K562 (cell line): ENCODE data around the gene SPHK2. TPM values are rescaled to one million over a fixed set of nuclear protein-coding genes. Genes with fewer than 3 reads are reported as not detected.

Experiments used
- ATF7 ChIP-seq: fragments of 450-650 bp; IDR thresholded peaks from 2 replicates; pipeline ENCODE4 v1.7.1; 2014; ENCODE audit warnings: mild to moderate bottlenecking, moderate library complexity
- BHLHE40 ChIP-seq: IDR thresholded peaks from 2 replicates; pipeline ENCODE4 v1.6.1; 2011; ENCODE audit warnings: low read length, improper control_type of control experiment
- GTF2F1 ChIP-seq: IDR thresholded peaks from 2 replicates; pipeline ENCODE4 v1.6.1; 2011; ENCODE audit warnings: low read depth, low read length, improper control_type of control experiment
- JUND ChIP-seq, 2 experiments: IDR thresholded peaks; 2 replicates in 1 of 2; 3 replicates in 1 of 2; pipeline ENCODE4 v1.6.1; 2011; ENCODE audit warnings: borderline replicate concordance in 2 of 2, low read depth in 2 of 2, low read length in 2 of 2, improper control_type of control experiment in 1 of 2, missing biosample characterization in 1 of 2, missing genetic modification characterization in 1 of 2, missing genetic modification reagents in 1 of 2
- MAFG ChIP-seq: fragments of 450-650 bp; conservative IDR thresholded peaks from 2 replicates; pipeline ENCODE4 v1.6.1; 2016; ENCODE audit warnings: missing genetic modification characterization, missing compliant biosample characterization
- MCM3 ChIP-seq: fragments of 450-650 bp; IDR thresholded peaks from 2 replicates; pipeline ENCODE4 v1.6.1; 2016
- NFRKB ChIP-seq: fragments of 450-650 bp; IDR thresholded peaks from 2 replicates; pipeline ENCODE4 v1.6.1; 2016; ENCODE audit warnings: low read depth
- NR4A1 ChIP-seq, 2 experiments: fragments of 250-450 bp in 1 of 2; fragments of 450-650 bp in 1 of 2; sonication (Bioruptor Pico) in 1 of 2; IDR thresholded peaks; 2 replicates each; pipeline versions ENCODE4 v1.4.0 to v1.6.1; 2016 to 2020; ENCODE audit warnings: mild to moderate bottlenecking in 2 of 2, missing compliant biosample characterization in 1 of 2, missing genetic modification characterization in 1 of 2, moderate library complexity in 1 of 2
- PTBP1 ChIP-seq: fragments of 200-400 bp; formaldehyde crosslinking; IDR thresholded peaks from 2 replicates; pipeline ENCODE4 v1.6.1; 2017; ENCODE audit warnings: low read depth, low read length
- RB1 ChIP-seq: fragments of 450-650 bp; IDR thresholded peaks from 2 replicates; pipeline ENCODE4 v1.6.1; 2017; ENCODE audit warnings: low read depth, mild to moderate bottlenecking
- RFX1 ChIP-seq: fragments of 450-650 bp; IDR thresholded peaks from 2 replicates; pipeline ENCODE4 v1.6.1; 2016; ENCODE audit warnings: mild to moderate bottlenecking, moderate library complexity
- RFX5 ChIP-seq: IDR thresholded peaks from 2 replicates; pipeline ENCODE4 v1.6.1; 2011; ENCODE audit warnings: low read depth, mild to moderate bottlenecking, improper control_type of control experiment, low read length
- ZNF41 ChIP-seq: fragments of 250-450 bp; sonication (Bioruptor Pico); conservative IDR thresholded peaks from 2 replicates; pipeline ENCODE4 v1.4.0; 2020; ENCODE audit warnings: mild to moderate bottlenecking
- ZNF583 ChIP-seq: fragments of 250-450 bp; sonication (Bioruptor Pico); IDR thresholded peaks from 2 replicates; pipeline ENCODE4 v1.4.0; 2020
- polyA plus RNA-seq, 8 experiments: library from polyadenylated mRNA; depleted of rRNA in 4 of 8; stranded (reverse) in 5 of 8; unstranded in 3 of 8; fragments of >200 nt; fragmentation: Nextera tagmentation in 2 of 8; fragmentation: Illumina TruSeq in 1 of 8; extraction: Ambion mirVana in 2 of 8; extraction: Trizol in 1 of 8; gene quantifications; 2 replicates each; pipeline versions ENCODE4 v1.2.1 to v1.2.3, GENCODE V29; 2011 to 2014; ENCODE audit warnings: inconsistent platforms in 1 of 8, missing spikeins in 1 of 8
- total RNA-seq, 7 experiments: library from RNA; depleted of rRNA in 6 of 7; stranded (reverse); fragments of >200 nt in 6 of 7; fragmentation: Illumina TruSeq in 2 of 7; extraction: Trizol in 2 of 7; gene quantifications; 2 replicates each; pipeline versions ENCODE4 v1.2.1 to v1.2.3, GENCODE V29; 2011 to 2021; ENCODE audit warnings: low replicate concordance in 1 of 7
- TF ChIP-seq, protein P1 (sequence below): fragments of 450-650 bp; IDR thresholded peaks from 2 replicates; pipeline ENCODE4 v1.6.1; 2016
- TF ChIP-seq, protein P2 (sequence below): fragments of 250-450 bp; sonication (Bioruptor Pico); IDR thresholded peaks from 2 replicates; pipeline ENCODE4 v1.5.0; 2020; ENCODE audit warnings: mild to moderate bottlenecking
- TF ChIP-seq, protein P3 (sequence below): fragments of 250-450 bp; sonication (Bioruptor Pico); IDR thresholded peaks from 2 replicates; pipeline ENCODE4 v1.4.0; 2020
- TF ChIP-seq, protein P4 (sequence below), 2 experiments: fragments of 200-800 bp in 1 of 2; sonication (Bioruptor generic) in 1 of 2; sonication (generic) in 1 of 2; formaldehyde crosslinking in 1 of 2; IDR thresholded peaks in 1 of 2; conservative IDR thresholded peaks in 1 of 2; 2 replicates each; pipeline versions ENCODE4 v1.5.0 to v1.6.1; 2016 to 2020; ENCODE audit warnings: missing compliant biosample characterization in 1 of 2, missing genetic modification characterization in 1 of 2, missing genetic modification reagents in 1 of 2

SPHK2 gene
- total and polyA plus RNA-seq, 9 of the 15 experiments (the other 6 are each of a cell fraction or from before 2014, with no cell fraction given), result 0.10 to 15.2 (median 2.9) TPM

DNA sequence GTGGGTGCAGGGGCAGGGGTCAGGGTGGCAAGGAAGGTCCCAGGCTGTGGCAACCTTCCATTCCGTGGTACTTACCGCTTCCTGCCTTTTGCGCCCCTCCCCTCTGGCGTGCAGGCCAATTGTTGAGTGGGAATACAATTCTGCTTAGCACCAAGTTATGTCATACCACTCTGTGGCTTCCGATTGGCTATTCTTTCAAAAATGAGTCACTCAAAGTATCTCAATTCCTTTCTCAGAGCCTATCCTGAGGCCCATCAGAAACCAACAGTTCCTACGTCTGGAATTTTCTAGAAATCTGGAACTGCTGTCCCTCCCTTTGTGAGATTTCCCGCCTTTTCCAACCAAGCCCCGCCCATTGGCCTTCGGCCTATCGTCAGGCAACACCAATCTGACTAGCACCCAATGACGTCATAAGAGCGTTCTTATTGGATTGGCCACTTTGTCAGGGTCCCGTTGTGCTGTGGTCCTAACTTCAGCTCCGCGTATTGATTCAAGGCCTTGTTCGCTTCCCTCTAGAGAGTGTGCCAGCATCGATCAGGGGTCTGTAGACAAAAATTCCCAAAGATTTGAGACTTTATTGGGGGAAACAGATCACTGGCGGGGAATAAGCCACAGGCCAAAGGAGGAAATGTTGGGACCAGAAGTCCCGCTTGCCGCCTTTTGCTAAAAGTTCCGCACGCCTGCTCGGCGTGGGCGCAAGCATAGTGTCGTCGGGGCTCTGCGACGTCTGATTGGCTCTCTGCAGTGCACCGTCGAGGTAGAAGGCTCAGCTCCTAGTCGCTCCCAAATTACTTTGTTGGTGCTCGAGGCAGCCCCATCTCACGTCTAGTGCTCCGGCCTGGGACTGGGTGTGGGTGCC is 41.8 kb downstream of the SPHK2 start (continued):
- TF ChIP-seq, protein P1, sequence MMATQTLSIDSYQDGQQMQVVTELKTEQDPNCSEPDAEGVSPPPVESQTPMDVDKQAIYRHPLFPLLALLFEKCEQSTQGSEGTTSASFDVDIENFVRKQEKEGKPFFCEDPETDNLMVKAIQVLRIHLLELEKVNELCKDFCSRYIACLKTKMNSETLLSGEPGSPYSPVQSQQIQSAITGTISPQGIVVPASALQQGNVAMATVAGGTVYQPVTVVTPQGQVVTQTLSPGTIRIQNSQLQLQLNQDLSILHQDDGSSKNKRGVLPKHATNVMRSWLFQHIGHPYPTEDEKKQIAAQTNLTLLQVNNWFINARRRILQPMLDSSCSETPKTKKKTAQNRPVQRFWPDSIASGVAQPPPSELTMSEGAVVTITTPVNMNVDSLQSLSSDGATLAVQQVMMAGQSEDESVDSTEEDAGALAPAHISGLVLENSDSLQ, result peak; percentile 54
- TF ChIP-seq MAFG (no peak), PTBP1 (no peak), RFX5 (peak; percentile 98), NR4A1 (CRISPR knock-in tag; IDR thresholded peaks at IDR 0.05) (no peak), NR4A1 (tag; IDR thresholded peaks at IDR 0.05) (no peak), ZNF41 (CRISPR knock-in tag) (no peak), BHLHE40 (peak; percentile 67), NFRKB (no peak), MCM3 (no peak), RFX1 (peak; percentile 79), ZNF583 (peak; percentile 64; the same call in 1 of the 2 replicates), RB1 (peak; percentile 99), JUND (IDR thresholded peaks at IDR 0.05; ENCODE audit: borderline replicate concordance, low read depth, low read length) (peak; percentile 94), JUND (tag; IDR thresholded peaks at IDR 0.05; ENCODE audit: borderline replicate concordance, low read depth, low read length) (peak; percentile 92), ATF7 (peak; percentile 100), GTF2F1 (peak; percentile 84; the same call in 1 of the 2 replicates)
- TF ChIP-seq, protein P2, sequence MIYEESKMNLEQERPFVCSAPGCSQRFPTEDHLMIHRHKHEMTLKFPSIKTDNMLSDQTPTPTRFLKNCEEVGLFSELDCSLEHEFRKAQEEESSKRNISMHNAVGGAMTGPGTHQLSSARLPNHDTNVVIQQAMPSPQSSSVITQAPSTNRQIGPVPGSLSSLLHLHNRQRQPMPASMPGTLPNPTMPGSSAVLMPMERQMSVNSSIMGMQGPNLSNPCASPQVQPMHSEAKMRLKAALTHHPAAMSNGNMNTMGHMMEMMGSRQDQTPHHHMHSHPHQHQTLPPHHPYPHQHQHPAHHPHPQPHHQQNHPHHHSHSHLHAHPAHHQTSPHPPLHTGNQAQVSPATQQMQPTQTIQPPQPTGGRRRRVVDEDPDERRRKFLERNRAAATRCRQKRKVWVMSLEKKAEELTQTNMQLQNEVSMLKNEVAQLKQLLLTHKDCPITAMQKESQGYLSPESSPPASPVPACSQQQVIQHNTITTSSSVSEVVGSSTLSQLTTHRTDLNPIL (CRISPR knock-in tag), result no peak
- TF ChIP-seq, protein P3, sequence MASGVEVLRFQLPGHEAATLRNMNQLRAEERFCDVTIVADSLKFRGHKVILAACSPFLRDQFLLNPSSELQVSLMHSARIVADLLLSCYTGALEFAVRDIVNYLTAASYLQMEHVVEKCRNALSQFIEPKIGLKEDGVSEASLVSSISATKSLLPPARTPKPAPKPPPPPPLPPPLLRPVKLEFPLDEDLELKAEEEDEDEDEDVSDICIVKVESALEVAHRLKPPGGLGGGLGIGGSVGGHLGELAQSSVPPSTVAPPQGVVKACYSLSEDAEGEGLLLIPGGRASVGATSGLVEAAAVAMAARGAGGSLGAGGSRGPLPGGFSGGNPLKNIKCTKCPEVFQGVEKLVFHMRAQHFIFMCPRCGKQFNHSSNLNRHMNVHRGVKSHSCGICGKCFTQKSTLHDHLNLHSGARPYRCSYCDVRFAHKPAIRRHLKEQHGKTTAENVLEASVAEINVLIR (CRISPR knock-in tag), result peak; percentile 91
- TF ChIP-seq, protein P4, sequence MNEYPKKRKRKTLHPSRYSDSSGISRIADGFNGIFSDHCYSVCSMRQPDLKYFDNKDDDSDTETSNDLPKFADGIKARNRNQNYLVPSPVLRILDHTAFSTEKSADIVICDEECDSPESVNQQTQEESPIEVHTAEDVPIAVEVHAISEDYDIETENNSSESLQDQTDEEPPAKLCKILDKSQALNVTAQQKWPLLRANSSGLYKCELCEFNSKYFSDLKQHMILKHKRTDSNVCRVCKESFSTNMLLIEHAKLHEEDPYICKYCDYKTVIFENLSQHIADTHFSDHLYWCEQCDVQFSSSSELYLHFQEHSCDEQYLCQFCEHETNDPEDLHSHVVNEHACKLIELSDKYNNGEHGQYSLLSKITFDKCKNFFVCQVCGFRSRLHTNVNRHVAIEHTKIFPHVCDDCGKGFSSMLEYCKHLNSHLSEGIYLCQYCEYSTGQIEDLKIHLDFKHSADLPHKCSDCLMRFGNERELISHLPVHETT (CRISPR knock-in tag; conservative IDR thresholded peaks at IDR 0.05 in 1 of 2, IDR thresholded peaks at IDR 0.05 in 1 of 2), result peak in 1 of 2 experiments; percentile 43; a peak in 1 of 4 replicates
